DMS53 (cell line): ENCODE measurements around the gene LSAMP.
"Not testable (repeated sequence)": the region's sequence is repeated elsewhere in the genome, so short reads cannot be mapped to it uniquely, and the experiment has no call there.

ENCODE experiments used
- DNase-seq: peaks from one replicate; lab custom pipeline; 2025; lab: John Stamatoyannopoulos, UW

The LSAMP gene

DNA sequence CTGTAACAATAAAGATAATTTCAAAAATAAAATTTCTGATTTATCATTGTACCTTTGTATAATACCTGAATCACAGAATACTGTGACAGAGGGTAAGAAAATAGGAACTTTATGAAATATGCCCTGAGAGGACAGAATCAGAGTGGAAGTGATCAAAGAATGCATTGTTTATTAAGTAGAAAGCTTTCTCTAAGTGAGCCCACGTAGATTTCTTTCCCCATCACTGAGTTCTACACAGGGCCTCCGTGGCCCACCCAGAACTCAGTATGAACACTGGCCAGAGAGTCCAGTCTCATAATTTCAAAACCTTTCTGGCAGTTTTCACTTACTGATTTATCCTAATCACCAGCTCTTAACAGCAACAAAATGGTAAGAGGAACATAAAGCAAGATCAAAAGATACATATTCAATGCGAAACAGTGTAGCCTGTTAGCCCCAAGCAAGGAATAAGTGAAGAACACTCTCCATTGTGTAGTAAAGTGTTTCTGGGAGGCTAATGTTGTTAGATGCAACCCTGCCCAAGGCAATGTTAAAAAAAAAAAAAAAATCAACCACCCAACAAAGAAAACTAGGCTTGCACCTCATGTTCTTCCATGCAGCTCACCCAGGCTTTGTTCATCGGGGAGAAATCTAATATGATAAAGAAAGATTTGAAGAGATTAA lies 341.3 kb downstream of the LSAMP start:
- DNase-seq: no peak

DNA sequence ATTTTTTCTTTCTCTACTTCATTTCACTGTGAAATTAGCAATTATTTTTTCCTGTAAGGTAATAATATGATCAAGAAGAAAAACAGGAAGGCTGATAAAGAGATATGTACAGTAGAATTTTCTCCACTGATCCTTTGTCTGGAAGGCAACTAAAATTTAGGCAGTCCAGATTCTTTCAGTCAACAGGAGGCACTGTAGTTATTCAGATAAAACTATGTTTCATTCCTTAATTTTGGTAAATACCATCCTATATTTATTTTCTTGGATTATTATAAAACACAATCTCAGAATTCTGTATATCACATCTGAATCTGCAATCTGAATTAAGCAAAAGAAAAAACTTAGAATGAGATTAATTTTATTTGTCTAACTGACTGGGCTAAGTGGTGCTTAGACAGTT lies 343.2 kb downstream of the LSAMP start:
- DNase-seq: no peak

DNA sequence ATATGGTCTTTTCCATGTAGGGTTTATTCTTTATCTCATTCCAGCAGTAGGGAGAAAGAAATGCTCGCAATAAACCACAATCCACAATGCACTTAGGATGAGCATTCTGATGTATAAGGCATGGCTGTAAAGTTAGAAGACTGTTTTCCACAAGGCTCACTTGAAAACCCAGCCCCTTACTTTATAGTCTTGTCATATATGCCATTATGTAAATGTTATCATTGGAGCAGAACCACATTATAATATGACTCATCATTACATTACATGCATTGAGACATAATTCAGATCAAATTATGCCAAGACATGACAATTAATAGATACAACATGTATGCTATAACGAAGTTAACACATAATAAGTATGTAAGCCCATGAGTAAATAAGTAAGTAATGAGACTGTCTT lies 348.1 kb downstream of the LSAMP start:
- no peak for DNase-seq

DNA sequence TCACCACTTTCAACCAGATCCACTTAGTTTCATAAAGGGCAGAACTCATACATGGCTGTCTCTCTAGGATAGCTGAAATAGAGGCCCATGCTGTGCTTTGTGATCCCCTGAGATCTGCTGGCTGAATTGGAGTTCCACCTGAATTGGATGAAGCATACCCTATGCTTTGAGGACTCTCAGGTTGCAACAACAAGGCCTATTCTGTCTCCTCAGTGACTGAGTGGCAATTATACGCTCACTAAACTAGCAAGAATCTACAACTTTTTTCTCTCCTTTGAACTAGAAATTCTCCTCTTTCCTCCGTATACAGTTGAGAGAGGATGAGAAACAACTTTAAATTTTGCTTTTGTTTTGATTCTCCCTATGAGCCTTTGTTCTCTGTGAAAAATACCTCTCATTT lies 348.7 kb downstream of the LSAMP start:
- no peak for DNase-seq

DNA sequence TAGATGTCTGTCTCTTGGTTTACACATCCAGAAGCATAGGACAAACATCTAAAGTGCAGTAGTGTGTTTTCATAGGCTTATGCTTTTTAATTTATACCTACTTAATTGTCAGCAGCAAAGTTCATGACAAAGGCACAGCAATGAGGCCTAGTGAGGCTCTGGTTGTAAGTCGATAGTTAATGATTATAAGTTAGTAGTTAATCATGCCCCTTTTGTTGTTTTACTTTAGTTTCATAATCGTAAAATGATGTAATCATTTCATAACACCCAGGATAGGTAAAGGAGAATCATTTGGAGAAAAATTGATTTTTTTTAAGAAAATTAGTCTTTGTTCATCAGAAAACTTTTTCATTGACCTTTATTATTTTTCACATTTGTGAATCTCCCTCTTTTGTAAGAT lies 351.9 kb downstream of the LSAMP start:
- no peak for DNase-seq

DNA sequence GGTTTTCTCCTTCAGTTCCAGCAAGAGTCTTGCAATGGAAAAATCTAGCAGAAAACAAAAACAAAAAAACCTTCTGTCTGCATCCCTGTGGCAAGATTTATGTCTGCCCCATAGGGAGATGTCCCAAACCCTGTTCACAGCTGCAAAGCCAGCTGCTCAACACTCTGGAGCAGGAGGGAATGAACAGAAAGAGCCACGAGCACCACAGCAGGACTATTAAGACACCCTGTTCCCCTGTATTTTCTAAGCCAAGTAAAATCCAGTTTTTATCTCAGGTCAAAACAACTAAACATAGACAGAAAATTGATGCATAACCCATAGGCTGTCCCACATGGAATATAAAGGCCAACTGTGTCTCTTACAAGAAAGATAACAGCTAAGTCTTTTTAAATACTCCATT lies 357.9 kb downstream of the LSAMP start:
- DNase-seq: no peak

DNA sequence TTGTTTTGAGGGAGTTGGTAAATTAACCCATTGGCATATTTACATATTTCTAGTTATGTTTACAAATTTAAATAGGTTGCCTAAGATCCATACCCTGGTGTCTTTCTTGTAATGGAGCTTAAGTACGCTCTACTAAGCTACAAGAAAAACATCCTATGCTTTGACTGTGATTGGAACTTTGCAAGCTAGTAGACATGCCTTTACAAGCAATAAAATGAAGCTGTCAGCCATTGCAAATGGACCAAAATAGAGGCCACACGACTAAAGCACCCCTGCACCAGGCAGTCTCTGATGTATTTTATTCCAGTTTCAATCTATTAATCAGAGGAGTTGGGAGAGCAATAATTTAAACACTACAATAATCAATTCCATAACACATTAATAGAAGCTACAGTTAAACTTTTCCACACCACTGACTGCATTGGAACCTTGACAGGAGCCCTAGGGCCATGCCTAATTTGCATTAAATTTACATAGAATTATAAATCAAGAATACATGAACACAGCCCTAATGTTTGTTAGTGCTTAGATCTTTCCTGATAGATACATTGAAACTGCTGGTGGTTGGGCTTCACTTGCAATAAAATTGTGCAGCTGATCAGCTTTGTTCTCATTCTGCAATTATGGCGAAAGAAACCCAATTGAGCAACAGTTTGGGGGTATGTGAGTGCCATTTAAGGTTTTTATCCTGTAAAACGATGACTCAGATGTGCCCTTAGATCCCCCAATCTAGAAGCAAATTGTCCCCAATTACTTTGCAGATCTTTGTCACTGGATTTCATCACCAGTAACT lies 360.1 kb downstream of the LSAMP start:
- DNase-seq: no peak

DNA sequence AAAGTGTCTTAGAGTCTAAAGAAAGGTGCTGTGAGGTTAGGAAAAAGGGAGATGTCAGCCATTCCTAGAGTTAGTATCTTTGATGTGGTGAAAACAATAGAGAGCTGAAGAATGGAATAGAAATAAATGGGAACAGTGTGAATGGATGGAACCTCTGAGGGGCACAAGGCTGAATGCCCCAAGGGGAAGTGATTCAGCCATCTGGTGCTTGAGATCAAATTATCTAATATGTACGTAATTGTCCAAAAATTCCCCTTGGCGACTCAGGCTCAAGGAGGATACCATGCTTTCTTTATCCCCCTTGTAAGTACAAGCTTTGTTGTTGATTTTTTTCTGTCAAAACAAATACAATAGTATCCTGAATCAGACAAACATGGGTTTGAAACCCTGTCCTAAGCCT lies 361.6 kb downstream of the LSAMP start:
- no peak for DNase-seq

DNA sequence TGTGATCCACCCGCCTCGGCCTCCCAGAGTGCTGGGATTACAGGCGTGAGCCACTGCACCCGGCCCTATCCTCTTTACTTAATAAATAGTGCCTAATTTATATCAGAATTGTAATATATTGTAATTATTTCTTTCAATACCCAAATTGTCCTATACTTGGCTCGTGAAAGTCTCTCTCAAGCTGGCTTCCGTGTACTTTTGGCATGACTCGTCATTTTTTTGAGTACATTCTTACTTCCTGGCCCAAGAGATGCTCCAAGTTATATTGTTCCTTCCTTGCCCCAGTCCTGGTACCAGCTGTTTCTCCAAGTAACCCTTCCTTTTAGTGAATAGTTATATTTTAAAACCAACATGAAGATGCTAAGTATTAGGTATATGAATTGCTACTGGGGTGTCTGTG lies 366.7 kb downstream of the LSAMP start:
- no peak for DNase-seq

DNA sequence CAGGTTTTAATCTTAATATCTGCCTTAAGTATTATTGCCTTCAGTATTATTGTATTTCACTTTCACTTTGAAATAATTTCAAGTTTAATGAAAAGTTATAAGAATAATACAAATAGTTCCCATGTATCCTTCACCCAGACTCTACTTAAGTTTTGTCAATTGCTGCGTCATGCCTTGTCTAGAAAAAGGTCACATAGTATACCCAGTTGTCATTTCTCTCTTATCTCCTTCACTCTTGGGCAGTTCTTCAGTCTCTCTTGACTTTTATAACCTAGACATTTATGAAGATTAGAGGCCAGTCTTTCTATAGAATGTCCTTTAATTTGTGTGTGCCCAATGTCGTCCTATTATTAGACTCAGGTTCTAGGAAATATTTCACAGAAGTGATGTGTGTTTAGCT lies 367.7 kb downstream of the LSAMP start:
- no peak for DNase-seq

DNA sequence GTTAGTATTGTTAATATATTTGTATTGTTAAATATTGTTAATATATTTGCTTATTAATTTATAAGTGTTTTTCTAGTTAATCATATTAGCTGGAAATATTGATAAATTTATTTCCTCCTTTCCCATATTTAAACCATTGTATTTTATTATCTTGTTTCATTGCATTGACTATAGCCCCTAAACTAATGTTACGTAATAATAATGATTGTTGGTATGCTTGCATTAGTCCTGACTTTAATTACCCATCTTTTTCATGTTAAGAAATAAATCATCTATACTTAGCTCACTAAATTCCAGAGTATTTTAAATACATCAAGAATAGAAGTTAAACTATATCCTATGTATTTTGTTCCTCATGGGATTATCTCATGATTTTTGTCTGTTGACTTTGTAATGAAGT lies 368.2 kb downstream of the LSAMP start:
- DNase-seq: no peak

DNA sequence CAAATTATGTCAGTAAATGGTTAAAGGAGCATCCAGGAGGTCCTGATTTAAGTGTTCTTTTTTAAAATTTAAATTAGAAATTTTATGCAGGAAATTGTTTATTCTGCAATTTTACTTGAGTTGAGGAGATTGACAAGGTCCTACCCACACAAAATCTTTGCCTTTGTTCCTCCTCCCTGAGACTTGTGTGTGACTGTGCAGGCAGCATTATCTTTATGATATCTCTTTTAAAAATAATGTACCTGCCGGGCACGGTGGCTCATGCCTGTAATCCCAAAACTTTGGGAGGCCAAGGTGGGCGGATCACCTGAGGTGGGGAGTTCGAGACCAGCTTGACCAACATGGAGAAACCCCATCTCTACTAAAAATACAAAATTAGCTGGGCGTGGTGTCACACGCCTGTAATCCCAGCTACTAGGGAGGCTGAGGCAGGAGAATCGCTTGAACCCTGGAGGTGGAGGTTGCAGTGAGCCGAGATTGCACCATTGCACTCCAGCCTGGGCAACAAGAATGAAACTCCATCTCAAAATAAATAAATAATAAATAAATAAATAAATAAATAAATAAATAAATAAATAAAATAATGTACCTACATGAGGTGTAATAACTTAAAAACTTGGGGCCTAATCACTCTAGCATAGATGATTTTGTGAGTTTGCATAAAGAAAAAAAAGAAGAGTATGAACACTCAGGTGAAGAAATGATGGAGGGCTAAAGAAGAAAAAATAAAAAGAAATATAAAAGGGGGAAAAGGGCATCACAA lies 374.6 kb downstream of the LSAMP start:
- not testable (repeated sequence) for DNase-seq

DNA sequence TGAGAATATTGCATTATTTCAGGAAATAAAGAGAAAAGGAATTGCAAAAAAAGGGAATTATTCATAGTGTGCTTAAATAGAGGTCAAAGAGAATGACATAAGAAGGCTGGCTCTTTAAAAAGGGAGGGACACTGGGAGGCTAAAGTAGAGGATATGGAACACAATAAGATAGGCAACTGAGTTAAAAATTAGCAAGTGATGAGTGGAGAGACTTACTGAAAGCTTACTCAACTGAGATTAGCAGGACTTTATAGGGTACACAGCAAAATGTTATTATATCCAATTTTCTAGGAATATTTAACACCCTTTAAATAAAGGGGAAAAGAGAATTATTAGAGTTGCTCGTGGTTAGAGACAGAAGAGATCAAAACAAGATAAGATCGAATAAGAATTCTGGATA lies 375.2 kb downstream of the LSAMP start:
- no peak for DNase-seq

DNA sequence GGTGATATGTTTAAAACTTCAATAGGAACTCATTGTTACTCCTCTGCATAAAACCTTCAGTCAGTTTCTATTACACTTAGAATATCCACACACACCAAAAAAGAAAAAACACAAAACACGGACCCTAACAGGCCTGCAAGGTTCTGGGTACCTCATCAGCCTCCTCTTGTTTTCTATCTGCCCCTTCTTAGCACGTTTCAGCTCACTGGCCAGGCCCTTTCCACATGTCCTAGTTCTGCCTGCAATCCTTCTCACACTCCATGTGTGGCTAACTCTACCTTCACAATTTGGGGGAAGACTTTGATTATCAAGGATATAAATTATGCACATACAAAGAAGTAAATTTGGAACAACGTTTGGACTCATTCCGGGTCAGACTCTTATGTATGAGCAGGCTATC lies 376.3 kb downstream of the LSAMP start:
- no peak for DNase-seq

DNA sequence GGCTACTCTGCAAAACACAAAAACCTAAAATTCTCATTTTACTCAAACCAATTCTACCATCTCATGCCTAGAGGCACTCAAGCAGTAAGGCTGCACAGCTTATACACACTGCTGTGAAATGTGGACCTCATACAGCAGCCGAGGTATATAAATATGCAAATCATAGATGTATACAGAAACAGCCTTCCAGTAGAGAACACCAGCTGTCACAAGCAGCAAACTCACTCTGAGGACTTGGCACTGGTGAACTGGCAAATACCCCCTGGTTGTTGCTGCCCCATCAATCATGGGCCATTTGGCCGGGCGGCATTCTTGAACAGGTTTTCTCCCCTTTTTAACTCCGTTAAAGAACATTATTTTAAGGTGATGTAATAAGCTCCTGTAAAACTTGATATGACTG lies 378.0 kb downstream of the LSAMP start:
- no peak for DNase-seq

DNA sequence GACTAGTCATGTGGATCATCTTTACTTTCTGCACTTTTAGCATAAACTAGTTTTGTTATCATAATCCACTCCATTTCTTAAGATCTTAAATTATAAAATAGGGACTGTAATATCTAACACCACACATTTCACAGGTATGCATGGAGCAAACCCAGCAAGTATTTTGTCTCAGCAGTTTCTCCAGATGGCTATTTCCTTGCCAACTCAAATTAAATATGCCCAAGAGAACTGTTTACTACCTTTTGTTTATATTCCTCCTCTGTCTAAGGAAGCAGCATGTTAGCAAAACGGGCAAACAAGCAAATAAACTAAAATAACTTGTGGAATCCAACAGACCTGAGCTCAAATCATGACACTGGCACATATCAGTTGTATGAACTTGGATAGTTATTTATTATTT lies 379.8 kb downstream of the LSAMP start:
- DNase-seq: no peak

DNA sequence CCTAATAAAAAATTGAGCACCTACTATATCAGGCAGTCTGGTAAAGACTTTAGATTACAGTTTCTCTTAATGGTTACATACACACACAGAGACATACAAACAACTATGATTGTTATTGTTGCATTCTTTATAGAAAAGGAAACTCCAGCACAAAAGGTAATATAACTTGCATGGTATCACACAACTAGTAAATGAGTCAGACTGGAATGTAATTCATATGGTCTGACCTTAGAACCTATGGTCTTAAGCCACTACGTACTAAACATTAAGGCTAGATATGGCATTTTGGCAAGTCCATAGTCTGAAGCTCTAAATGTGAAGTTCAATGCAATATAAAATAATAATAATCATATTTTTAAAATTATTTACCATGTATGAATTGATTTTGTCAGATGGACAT lies 380.6 kb downstream of the LSAMP start:
- DNase-seq: no peak

DNA sequence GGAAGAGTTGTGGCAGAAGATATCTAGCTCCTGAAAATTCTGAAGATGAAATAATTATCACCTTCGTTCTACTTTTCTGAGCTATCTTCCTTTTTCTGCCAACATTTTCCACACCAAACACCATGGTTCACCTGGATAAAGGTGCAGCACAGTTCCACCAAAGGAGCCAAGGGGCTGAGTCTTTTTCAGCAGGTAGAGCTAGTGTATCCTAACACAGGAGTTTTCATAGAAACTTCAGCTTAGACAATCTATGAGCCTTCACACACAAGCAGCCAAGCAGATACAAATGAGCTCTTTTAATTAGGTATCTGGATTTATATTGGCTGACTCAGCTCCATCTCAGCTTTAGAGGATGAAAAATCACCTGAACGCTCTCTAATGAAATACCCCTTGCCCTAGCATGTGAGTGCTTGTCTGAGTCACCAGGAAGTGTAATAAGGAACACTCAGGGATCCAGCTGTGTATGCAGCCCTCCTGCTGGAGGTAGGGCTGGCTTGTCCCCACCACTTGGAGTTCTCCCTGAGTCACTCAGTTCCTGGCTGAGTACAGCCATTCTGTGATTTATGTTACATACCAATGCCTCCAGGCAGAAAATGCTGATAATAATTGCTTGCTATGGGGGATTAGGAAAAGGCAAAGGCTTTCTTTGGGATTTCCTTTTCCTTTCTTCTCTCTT lies 385.7 kb downstream of the LSAMP start:
- DNase-seq: peak; percentile 90

DNA sequence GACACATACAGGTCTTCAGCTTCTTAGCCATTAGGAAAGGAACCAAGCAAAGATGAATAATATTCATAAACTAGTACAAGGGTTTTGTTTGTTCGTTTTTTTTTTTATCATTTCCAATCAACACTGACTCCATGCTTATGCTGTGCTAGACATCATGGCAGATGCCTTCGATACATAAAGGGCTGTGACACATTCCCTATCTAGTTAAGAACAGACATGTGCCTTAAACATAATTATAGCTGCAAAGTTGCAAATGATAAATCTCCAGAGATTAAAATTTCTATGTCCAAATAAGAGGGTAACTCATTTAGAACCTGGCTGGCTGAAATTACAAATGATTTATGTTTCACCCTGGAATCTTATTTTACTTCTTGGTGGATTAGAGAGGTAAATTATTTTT lies 386.4 kb downstream of the LSAMP start:
- DNase-seq: peak; percentile 3

DNA sequence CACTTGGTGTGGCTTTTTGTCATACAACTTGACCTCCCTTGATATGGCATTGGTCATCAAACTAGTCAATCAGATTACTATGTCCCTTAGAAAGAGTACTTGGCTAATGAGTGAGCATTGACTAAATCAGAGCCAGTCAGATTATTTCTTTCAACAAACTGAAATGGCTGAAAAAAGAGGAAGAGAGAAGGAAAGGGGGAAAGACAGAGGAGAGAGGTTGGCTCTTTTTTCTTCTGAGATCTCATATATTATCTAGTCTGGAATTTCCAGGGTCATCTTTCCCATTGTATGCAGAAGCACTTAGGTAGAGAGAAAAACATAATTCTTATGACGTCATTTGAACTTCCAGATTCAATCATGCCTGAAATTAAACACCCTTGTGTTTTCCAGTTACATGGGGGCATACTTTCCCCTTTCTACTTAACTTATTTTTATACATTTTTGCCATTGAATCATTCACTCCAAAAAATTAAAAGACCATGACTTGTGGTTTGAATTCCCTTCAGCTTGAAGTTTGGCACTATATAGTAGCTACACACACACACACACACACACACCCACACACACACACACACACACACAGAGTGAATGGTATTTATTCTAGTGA lies 387.8 kb downstream of the LSAMP start:
- peak; percentile 78 for DNase-seq

DNA sequence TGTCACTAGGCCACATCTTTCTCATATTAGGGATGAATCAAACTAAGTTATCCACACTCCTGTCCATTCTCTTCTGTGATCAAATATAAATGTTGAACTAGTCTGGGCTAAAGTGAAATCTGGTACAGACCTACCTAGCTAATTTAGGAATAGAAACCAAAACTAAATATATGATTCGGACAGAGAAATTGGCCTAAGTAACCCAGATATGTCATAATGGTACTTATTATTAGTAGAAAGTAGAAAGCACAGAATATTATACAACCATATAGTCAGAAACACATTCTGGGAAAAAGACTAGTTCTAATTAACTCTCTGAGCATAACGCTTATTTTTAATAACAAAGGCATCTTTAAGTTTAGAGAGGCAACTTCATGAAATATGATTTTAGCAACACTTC lies 389.0 kb downstream of the LSAMP start:
- no peak for DNase-seq

DNA sequence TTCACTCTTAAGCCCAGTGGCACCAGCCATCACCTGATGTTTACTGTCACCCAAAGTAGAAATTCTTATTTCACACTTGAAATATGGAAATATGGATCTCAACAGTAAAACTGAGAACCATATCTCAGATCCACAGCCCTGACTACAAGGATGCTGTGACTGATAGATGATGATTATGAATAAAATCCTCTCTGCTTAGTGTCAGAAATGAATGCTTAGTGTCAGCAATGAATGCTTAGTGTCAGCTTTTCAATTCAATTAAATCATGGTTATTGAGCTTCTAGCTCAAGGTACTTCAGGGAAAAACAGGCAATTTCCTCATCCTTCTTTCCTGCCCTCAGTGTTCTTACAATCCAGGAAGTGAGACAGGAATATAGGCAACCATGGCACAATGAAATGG lies 392.3 kb downstream of the LSAMP start:
- no peak for DNase-seq
